Measurements from ENCODE around the gene PROC.

The PROC gene

DNA sequence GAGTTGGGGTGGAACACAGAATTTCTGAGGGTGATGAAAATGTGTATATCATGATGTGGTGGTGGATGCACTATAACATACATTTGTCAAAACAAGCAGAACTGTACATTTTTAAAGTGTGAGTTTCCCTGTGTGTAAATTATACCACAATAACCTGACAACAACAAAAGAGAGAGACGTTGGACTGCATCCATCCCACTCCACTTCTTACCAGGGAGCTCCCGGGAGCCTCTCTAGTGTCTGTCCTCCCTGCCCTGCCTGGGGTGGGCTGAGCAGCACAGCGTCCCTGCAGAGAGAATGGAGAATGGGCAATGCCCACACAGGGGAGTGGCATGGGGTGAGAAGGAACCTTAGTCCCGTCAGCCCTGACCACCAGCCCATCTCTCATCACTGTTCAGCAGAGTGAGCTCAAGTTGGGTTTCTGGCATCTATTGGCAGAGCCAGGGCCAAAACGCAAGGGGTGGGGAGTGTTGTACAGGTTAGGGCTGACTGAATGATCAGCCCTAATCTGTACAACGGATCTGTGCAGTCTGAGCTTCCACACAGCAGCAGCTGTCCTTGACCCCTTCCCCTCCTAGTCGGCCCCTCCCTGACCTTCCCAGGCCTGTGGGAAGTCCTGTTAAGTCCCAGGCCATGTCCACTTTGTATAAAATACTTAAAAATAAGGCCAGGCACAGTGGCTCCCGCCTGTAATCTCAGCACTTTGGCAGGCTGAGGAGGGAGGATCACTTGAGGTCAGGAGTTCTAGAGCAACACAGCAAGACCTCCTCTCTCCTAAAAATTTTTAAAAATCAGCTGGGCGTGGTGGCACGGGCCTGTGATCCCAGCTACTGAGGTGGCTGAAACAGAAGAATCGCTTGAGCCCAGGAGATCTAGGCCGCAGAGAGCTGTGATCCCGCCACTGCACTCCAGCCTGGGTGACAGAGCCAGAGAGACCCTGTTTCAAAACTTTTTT is 3.3 kb upstream of the PROC start:
- DNase-seq, result peak; percentile 36

DNA sequence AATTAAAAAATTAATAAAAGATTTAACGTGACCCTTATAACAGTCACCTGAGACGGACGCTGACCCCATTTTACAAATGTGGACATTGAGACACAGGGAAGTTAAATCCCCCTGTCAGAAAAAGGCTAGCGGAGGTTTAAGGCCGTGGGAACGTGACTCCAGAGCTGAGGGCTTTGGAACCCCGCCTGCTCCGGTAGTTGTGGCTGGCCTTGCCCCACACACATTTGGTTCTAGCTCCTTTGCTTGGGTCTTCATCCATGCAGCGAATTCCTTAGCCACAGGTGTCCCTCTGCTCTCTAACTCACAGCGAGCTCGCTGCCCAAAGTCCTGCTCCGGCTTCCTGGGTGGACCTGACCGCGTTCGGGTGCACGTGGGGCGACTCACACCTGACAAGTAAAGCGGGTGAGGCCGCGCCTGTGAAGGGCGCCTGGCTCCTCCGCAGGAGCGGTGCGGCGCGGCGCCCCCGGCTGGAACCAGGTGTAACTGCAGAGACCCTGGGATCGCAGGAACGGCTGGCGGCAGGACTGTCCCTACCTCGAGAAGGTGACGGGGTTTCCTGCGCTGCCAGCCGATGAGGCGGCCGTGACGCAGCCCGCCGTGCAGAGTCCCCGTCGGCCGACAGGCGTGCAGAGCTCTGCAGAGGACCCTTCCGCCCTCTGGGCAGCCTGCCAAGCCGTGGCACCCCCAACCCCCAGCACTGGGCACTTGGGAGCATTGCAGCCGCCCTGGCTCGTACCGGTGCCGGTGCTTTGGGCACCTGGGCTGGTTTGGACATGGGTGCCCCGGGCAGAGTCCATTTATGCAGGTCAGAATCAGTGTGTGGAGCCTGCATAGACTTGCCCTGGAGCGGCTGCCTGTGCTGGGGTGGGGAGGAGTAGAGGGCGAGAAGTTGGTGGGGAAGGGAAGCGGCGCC is 2.4 kb upstream of the PROC start:
- DNase-seq, result no peak

DNA sequence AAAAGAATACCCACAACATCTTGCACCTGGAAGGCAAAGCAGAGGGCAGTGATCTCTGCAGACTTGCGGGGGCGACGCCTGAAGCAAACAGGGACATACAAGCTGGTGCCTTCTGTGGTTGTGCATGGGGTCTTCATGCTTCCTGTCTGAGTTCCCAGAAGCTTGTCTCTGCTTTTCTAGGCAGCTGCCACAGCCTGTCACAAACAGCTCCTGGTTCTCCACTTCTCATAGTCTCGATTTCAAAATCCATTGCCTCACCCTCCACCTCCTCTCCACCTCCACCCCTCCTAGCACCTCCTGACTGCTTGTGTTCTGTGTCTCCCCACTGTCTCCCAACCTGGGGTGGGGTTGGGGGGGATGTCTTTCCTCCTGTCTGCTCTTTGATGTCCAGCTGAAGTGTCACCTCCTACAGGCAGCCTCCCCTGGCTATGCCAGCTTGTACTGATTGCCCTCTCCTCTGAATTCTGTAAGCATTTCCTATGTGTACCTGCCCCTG is 1.7 kb upstream of the PROC start:
- DNase-seq, result no peak

DNA sequence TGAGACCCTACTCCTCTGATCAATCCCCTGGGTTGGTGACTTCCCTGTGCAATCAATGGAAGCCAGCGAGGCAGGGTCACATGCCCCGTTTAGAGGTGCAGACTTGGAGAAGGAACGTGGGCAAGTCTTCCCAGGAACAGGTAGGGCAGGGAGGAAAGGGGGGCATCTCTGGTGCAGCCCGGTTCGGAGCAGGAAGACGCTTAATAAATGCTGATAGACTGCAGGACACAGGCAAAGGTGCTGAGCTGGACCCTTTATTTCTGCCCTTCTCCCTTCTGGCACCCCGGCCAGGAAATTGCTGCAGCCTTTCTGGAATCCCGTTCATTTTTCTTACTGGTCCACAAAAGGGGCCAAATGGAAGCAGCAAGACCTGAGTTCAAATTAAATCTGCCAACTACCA is 821 bp upstream of the PROC start:
- no peak for DNase-seq

DNA sequence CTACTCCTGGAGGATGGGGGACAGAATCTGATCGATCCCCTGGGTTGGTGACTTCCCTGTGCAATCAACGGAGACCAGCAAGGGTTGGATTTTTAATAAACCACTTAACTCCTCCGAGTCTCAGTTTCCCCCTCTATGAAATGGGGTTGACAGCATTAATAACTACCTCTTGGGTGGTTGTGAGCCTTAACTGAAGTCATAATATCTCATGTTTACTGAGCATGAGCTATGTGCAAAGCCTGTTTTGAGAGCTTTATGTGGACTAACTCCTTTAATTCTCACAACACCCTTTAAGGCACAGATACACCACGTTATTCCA is 844 bp downstream of the PROC start:
- no peak for DNase-seq

DNA sequence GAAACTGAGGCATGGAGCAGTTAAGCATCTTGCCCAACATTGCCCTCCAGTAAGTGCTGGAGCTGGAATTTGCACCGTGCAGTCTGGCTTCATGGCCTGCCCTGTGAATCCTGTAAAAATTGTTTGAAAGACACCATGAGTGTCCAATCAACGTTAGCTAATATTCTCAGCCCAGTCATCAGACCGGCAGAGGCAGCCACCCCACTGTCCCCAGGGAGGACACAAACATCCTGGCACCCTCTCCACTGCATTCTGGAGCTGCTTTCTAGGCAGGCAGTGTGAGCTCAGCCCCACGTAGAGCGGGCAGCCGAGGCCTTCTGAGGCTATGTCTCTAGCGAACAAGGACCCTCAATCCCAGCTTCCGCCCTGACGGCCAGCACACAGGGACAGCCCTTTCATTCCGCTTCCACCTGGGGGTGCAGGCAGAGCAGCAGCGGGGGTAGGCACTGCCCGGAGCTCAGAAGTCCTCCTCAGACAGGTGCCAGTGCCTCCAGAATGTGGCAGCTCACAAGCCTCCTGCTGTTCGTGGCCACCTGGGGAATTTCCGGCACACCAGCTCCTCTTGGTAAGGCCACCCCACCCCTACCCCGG is 1.3 kb downstream of the PROC start:
- DNase-seq, result peak; percentile 74

DNA sequence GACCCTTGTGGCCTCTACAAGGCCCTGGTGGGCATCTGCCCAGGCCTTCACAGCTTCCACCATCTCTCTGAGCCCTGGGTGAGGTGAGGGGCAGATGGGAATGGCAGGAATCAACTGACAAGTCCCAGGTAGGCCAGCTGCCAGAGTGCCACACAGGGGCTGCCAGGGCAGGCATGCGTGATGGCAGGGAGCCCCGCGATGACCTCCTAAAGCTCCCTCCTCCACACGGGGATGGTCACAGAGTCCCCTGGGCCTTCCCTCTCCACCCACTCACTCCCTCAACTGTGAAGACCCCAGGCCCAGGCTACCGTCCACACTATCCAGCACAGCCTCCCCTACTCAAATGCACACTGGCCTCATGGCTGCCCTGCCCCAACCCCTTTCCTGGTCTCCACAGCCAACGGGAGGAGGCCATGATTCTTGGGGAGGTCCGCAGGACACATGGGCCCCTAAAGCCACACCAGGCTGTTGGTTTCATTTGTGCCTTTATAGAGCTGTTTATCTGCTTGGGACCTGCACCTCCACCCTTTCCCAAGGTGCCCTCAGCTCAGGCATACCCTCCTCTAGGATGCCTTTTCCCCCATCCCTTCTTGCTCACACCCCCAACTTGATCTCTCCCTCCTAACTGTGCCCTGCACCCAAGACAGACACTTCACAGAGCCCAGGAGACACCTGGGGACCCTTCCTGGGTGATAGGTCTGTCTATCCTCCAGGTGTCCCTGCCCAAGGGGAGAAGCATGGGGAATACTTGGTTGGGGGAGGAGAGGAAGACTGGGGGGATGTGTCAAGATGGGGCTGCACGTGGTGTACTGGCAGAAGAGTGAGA is 2.0 kb downstream of the PROC start:
- DNase-seq, result no peak

DNA sequence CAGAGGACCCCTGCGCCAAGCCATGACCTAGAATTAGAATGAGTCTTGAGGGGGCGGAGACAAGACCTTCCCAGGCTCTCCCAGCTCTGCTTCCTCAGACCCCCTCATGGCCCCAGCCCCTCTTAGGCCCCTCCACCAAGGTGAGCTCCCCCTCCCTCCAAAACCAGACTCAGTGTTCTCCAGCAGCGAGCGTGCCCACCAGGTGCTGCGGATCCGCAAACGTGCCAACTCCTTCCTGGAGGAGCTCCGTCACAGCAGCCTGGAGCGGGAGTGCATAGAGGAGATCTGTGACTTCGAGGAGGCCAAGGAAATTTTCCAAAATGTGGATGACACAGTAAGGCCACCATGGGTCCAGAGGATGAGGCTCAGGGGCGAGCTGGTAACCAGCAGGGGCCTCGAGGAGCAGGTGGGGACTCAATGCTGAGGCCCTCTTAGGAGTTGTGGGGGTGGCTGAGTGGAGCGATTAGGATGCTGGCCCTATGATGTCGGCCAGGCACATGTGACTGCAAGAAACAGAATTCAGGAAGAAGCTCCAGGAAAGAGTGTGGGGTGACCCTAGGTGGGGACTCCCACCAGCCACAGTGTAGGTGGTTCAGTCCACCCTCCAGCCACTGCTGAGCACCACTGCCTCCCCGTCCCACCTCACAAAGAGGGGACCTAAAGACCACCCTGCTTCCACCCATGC is 3.0 kb downstream of the PROC start:
- DNase-seq, result no peak

DNA sequence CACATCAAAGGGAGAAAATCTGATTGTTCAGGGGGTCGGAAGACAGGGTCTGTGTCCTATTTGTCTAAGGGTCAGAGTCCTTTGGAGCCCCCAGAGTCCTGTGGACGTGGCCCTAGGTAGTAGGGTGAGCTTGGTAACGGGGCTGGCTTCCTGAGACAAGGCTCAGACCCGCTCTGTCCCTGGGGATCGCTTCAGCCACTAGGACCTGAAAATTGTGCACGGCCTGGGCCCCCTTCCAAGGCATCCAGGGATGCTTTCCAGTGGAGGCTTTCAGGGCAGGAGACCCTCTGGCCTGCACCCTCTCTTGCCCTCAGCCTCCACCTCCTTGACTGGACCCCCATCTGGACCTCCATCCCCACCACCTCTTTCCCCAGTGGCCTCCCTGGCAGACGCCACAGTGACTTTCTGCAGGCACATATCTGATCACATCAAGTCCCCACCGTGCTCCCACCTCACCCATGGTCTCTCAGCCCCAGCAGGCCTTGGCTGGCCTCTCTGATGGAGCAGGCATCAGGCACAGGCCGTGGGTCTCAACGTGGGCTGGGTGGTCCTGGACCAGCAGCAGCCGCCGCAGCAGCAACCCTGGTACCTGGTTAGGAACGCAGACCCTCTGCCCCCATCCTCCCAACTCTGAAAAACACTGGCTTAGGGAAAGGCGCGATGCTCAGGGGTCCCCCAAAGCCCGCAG is 3.8 kb downstream of the PROC start:
- DNase-seq, result no peak

DNA sequence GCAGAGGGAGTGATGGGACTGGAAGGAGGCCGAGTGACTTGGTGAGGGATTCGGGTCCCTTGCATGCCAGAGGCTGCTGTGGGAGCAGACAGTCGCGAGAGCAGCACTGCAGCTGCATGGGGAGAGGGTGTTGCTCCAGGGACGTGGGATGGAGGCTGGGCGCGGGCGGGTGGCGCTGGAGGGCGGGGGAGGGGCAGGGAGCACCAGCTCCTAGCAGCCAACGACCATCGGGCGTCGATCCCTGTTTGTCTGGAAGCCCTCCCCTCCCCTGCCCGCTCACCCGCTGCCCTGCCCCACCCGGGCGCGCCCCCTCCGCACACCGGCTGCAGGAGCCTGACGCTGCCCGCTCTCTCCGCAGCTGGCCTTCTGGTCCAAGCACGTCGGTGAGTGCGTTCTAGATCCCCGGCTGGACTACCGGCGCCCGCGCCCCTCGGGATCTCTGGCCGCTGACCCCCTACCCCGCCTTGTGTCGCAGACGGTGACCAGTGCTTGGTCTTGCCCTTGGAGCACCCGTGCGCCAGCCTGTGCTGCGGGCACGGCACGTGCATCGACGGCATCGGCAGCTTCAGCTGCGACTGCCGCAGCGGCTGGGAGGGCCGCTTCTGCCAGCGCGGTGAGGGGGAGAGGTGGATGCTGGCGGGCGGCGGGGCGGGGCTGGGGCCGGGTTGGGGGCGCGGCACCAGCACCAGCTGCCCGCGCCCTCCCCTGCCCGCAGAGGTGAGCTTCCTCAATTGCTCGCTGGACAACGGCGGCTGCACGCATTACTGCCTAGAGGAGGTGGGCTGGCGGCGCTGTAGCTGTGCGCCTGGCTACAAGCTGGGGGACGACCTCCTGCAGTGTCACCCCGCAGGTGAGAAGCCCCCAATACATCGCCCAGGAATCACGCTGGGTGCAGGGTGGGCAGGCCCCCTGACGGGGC is 4.6 kb downstream of the PROC start:
- no peak for DNase-seq

DNA sequence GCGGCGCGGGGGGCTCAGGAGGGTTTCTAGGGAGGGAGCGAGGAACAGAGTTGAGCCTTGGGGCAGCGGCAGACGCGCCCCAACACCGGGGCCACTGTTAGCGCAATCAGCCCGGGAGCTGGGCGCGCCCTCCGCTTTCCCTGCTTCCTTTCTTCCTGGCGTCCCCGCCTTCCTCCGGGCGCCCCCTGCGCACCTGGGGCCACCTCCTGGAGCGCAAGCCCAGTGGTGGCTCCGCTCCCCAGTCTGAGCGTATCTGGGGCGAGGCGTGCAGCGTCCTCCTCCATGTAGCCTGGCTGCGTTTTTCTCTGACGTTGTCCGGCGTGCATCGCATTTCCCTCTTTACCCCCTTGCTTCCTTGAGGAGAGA is 5.2 kb downstream of the PROC start:
- no peak for DNase-seq

DNA sequence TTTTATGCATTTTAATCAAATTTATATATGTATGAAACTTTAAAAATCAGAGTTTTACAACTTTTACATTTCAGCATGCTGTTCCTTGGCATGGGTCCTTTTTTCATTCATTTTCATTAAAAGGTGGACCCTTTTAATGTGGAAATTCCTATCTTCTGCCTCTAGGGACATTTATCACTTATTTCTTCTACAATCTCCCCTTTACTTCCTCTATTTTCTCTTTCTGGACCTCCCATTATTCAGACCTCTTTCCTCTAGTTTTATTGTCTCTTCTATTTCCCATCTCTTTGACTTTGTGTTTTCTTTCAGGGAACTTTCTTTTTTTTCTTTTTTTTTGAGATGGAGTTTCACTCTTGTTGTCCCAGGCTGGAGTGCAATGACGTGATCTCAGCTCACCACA is 5.7 kb downstream of the PROC start:
- DNase-seq, result no peak

DNA sequence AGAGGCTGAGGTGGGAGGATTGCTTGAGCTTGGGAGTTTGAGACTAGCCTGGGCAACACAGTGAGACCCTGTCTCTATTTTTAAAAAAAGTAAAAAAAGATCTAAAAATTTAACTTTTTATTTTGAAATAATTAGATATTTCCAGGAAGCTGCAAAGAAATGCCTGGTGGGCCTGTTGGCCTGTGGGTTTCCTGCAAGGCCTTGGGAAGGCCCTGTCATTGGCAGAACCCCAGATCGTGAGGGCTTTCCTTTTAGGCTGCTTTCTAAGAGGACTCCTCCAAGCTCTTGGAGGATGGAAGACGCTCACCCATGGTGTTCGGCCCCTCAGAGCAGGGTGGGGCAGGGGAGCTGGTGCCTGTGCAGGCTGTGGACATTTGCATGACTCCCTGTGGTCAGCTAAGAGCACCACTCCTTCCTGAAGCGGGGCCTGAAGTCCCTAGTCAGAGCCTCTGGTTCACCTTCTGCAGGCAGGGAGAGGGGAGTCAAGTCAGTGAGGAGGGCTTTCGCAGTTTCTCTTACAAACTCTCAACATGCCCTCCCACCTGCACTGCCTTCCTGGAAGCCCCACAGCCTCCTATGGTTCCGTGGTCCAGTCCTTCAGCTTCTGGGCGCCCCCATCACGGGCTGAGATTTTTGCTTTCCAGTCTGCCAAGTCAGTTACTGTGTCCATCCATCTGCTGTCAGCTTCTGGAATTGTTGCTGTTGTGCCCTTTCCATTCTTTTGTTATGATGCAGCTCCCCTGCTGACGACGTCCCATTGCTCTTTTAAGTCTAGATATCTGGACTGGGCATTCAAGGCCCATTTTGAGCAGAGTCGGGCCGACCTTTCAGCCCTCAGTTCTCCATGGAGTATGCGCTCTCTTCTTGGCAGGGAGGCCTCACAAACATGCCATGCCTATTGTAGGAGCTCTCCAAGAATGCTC is 6.6 kb downstream of the PROC start:
- no peak for DNase-seq

DNA sequence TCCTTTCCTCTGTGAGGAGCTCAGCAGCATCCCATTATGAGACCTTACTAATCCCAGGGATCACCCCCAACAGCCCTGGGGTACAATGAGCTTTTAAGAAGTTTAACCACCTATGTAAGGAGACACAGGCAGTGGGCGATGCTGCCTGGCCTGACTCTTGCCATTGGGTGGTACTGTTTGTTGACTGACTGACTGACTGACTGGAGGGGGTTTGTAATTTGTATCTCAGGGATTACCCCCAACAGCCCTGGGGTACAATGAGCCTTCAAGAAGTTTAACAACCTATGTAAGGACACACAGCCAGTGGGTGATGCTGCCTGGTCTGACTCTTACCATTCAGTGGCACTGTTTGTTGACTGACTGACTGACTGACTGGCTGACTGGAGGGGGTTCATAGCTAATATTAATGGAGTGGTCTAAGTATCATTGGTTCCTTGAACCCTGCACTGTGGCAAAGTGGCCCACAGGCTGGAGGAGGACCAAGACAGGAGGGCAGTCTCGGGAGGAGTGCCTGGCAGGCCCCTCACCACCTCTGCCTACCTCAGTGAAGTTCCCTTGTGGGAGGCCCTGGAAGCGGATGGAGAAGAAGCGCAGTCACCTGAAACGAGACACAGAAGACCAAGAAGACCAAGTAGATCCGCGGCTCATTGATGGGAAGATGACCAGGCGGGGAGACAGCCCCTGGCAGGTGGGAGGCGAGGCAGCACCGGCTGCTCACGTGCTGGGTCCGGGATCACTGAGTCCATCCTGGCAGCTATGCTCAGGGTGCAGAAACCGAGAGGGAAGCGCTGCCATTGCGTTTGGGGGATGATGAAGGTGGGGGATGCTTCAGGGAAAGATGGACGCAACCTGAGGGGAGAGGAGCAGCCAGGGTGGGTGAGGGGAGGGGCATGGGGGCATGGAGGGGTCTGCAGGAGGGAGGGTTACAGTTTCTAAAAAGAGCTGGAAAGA is 7.6 kb downstream of the PROC start:
- DNase-seq, result no peak

DNA sequence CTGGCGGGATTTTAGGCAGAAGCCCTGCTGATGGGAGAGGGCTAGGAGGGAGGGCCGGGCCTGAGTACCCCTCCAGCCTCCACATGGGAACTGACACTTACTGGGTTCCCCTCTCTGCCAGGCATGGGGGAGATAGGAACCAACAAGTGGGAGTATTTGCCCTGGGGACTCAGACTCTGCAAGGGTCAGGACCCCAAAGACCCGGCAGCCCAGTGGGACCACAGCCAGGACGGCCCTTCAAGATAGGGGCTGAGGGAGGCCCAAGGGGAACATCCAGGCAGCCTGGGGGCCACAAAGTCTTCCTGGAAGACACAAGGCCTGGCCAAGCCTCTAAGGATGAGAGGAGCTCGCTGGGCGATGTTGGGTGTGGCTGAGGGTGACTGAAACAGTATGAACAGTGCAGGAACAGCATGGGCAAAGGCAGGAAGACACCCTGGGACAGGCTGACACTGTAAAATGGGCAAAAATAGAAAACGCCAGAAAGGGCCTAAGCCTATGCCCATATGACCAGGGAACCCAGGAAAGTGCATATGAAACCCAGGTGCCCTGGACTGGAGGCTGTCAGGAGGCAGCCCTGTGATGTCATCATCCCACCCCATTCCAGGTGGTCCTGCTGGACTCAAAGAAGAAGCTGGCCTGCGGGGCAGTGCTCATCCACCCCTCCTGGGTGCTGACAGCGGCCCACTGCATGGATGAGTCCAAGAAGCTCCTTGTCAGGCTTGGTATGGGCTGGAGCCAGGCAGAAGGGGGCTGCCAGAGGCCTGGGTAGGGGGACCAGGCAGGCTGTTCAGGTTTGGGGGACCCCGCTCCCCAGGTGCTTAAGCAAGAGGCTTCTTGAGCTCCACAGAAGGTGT is 8.5 kb downstream of the PROC start:
- no peak for DNase-seq

DNA sequence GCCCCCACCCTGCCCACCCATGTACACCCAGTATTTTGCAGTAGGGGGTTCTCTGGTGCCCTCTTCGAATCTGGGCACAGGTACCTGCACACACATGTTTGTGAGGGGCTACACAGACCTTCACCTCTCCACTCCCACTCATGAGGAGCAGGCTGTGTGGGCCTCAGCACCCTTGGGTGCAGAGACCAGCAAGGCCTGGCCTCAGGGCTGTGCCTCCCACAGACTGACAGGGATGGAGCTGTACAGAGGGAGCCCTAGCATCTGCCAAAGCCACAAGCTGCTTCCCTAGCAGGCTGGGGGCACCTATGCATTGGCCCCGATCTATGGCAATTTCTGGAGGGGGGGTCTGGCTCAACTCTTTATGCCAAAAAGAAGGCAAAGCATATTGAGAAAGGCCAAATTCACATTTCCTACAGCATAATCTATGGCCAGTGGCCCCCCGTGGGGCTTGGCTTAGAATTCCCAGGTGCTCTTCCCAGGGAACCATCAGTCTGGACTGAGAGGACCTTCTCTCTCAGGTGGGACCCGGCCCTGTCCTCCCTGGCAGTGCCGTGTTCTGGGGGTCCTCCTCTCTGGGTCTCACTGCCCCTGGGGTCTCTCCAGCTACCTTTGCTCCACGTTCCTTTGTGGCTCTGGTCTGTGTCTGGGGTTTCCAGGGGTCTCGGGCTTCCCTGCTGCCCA is 9.3 kb downstream of the PROC start:
- no peak for DNase-seq
